ENCODE measurements around the gene ZNF134.

- TF ChIP-seq CTCF (IDR thresholded peaks at IDR 0.05; ENCODE audit: insufficient read depth, low read depth, low read length) = no peak
- no peak for TF ChIP-seq EZH2 (IDR thresholded peaks at IDR 0.05; ENCODE audit: insufficient read depth, low read length)
These were observed 41.4 kb downstream of the ZNF134 start for GRCh38 chr19:57655443-57655842.
